ENCODE results near the gene HOXA3.

DNA sequence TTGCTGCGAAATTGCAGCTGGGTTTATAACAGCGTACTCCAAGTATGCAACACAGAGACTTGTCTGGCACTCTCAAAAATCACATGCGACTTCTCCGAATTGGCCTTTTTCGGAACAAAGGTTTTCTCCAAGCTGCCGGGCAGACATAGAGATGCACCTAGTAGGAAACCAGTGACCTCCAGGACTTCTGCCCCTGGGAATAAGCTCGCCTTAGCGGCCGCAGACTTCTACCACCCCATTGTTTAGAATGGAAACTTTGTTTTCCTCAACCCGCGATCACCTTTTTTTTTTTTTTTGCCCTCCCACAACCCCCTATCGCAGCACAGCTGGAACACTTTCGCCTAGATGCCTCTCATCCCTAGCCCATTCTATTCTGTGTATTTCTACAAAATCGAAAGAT lies 26.6 kb upstream of the HOXA3 start:
- no peak for TF ChIP-seq SMAD1 (CRISPR knock-in tag; IDR thresholded peaks at IDR 0.05; ENCODE audit: borderline replicate concordance, low read depth)
- TF ChIP-seq JUND (CRISPR knock-in tag; IDR thresholded peaks at IDR 0.05), result no peak
- TF ChIP-seq RFX5 (IDR thresholded peaks at IDR 0.05; ENCODE audit: low read depth, low read length), result no peak
- TF ChIP-seq ZNF670 (CRISPR knock-in tag; IDR thresholded peaks at IDR 0.05; ENCODE audit: borderline replicate concordance), result no peak
- no peak for TF ChIP-seq PCBP1 (IDR thresholded peaks at IDR 0.05; ENCODE audit: borderline replicate concordance, low read depth, low read length)
- TF ChIP-seq NFE2 (CRISPR knock-in tag; IDR thresholded peaks at IDR 0.05), result no peak
- no peak for TF ChIP-seq GTF2F1 (IDR thresholded peaks at IDR 0.05; ENCODE audit: low read length)
- no peak for TF ChIP-seq MYC (CRISPR knock-in tag; IDR thresholded peaks at IDR 0.05; ENCODE audit: borderline replicate concordance)
- TF ChIP-seq, protein P1, sequence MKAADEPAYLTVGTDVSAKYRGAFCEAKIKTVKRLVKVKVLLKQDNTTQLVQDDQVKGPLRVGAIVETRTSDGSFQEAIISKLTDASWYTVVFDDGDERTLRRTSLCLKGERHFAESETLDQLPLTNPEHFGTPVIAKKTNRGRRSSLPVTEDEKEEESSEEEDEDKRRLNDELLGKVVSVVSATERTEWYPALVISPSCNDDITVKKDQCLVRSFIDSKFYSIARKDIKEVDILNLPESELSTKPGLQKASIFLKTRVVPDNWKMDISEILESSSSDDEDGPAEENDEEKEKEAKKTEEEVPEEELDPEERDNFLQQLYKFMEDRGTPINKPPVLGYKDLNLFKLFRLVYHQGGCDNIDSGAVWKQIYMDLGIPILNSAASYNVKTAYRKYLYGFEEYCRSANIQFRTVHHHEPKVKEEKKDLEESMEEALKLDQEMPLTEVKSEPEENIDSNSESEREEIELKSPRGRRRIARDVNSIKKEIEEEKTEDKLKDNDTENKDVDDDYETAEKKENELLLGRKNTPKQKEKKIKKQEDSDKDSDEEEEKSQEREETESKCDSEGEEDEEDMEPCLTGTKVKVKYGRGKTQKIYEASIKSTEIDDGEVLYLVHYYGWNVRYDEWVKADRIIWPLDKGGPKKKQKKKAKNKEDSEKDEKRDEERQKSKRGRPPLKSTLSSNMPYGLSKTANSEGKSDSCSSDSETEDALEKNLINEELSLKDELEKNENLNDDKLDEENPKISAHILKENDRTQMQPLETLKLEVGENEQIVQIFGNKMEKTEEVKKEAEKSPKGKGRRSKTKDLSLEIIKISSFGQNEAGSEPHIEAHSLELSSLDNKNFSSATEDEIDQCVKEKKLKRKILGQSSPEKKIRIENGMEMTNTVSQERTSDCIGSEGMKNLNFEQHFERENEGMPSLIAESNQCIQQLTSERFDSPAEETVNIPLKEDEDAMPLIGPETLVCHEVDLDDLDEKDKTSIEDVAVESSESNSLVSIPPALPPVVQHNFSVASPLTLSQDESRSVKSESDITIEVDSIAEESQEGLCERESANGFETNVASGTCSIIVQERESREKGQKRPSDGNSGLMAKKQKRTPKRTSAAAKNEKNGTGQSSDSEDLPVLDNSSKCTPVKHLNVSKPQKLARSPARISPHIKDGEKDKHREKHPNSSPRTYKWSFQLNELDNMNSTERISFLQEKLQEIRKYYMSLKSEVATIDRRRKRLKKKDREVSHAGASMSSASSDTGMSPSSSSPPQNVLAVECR (CRISPR knock-in tag; IDR thresholded peaks at IDR 0.05; ENCODE audit: borderline replicate concordance), result no peak
- no peak for TF ChIP-seq ZNF609 (CRISPR knock-in tag; IDR thresholded peaks at IDR 0.05; ENCODE audit: borderline replicate concordance)
- TF ChIP-seq, protein P2, sequence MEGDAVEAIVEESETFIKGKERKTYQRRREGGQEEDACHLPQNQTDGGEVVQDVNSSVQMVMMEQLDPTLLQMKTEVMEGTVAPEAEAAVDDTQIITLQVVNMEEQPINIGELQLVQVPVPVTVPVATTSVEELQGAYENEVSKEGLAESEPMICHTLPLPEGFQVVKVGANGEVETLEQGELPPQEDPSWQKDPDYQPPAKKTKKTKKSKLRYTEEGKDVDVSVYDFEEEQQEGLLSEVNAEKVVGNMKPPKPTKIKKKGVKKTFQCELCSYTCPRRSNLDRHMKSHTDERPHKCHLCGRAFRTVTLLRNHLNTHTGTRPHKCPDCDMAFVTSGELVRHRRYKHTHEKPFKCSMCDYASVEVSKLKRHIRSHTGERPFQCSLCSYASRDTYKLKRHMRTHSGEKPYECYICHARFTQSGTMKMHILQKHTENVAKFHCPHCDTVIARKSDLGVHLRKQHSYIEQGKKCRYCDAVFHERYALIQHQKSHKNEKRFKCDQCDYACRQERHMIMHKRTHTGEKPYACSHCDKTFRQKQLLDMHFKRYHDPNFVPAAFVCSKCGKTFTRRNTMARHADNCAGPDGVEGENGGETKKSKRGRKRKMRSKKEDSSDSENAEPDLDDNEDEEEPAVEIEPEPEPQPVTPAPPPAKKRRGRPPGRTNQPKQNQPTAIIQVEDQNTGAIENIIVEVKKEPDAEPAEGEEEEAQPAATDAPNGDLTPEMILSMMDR (CRISPR knock-in tag; IDR thresholded peaks at IDR 0.05), result no peak

Data from HepG2 (cell line).